T-helper 2 cell treated with Interferon-gamma antibody and Interleukin-4, amounts not matched to agents 5 μg/mL and 100 μg/mL, for 36 hours (primary cell): ENCODE results near the gene PARD3B.
A peak's percentile ranks its signal among the peaks of the same experiment; 100 is the strongest.
"Not testable (repeated sequence)": the region's sequence is repeated elsewhere in the genome, so short reads cannot be mapped to it uniquely, and the experiment has no call there.

Source experiments
- DNase-seq: peaks from one replicate; pipeline ENCODE4 v3.0.0; 2021; ENCODE audit warnings: low spot score
- H3K27ac Mint-ChIP-seq: one replicate; pipeline ENCODE4 v1.8.0; 2021; ENCODE audit warnings: mild to moderate bottlenecking, mixed read lengths
- H3K27me3 Mint-ChIP-seq: one replicate; pipeline ENCODE4 v1.8.0; 2021; ENCODE audit warnings: low read depth, mixed read lengths
- H3K36me3 Mint-ChIP-seq: one replicate; pipeline ENCODE4 v1.8.0; 2021; ENCODE audit warnings: low read depth, mixed read lengths
- H3K4me1 Mint-ChIP-seq: one replicate; pipeline ENCODE4 v1.8.0; 2021; ENCODE audit warnings: low read depth, mixed read lengths
- H3K4me3 Mint-ChIP-seq: one replicate; pipeline ENCODE4 v1.8.0; 2022; ENCODE audit warnings: mild to moderate bottlenecking, moderate library complexity, mixed read lengths
- H3K9me3 Mint-ChIP-seq: one replicate; pipeline ENCODE4 v1.8.0; 2021; ENCODE audit warnings: mixed read lengths

Gene PARD3B

DNA sequence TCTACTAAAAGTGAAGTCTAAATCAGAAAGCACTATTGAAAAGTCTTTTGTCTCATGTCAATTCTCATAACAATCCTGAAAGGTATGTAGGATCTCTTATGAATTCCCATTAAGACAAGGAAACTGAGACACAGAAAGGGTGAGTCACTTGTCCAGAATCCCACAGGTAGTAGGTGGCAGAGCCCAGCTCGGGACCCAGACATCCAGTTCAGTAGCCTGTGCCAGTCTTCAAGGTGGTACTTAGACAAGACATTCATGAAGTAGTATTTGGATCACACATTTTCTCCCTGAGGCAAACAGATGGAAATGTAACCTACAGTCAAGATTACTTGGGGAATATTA is 14.8 kb upstream of the PARD3B start:
- H3K4me1 Mint-ChIP-seq = no peaks in the 10 kb centered on the region
- H3K4me3 Mint-ChIP-seq = no peak overlapping the region
- H3K36me3 Mint-ChIP-seq = no peaks in the 10 kb centered on the region
- no peaks in the 10 kb centered on the region for H3K27me3 Mint-ChIP-seq
- no peak for DNase-seq
- H3K27ac Mint-ChIP-seq = no peak overlapping the region
- no peaks in the 10 kb centered on the region for H3K9me3 Mint-ChIP-seq

DNA sequence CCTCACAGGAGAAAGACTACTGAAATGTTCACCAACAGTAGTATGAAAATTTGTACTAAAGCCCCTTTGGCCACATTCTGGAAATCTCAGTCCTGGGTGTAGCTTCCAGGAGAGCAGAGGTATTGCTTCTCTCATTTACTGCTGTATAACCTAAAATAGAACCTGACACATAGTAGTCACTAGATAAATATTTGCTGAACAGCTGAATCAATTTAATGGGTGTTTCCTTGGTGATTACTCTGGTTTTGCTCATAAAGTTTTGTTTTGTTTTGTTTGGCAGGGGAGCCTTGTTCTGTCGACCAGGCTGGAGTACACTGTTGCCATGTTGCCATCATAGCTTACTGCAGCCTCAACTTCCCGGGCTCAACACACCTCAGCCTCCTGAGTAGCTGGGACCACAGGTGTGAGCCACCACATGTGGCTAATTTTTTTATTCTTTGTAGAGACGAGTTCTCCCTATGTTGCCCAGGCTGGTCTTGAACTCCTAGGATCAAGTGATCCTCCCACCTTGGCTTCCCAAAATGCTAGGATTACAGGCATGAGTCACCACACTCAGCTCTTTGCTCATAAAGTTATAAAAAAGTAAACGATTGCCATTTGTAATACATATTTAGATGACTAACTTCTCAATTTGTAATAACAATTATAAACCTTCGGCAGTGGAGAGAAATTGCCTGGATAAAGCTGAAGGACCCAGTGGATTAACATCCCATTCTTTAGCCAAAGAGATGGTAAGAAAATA is 11.5 kb upstream of the PARD3B start:
- H3K27ac Mint-ChIP-seq = no peak overlapping the region
- no peak overlapping the region for H3K4me3 Mint-ChIP-seq
- no peaks in the 10 kb centered on the region for H3K4me1 Mint-ChIP-seq
- DNase-seq = no peak
- H3K36me3 Mint-ChIP-seq = no peaks in the 10 kb centered on the region
- H3K9me3 Mint-ChIP-seq = no peaks in the 10 kb centered on the region
- H3K27me3 Mint-ChIP-seq = no peaks in the 10 kb centered on the region

DNA sequence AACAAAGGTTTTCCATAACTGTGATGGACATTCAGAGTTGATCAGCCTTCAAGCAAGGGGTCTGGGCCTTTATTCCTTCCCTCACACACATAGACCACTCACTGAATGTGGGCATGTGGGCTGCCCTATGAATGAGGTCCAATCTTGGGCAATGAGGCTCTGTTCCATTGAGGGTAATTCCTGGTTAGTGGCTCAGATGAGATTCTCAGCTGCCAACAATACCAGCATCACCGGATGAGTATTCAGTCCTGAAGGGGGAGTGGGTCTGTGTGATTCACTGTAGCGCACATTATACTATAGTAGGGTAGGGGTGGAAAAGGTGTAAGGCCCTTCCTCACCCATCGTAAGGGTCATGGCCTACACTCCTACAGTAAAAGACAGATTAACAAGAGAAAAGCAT is 9.9 kb upstream of the PARD3B start:
- no peaks in the 10 kb centered on the region for H3K36me3 Mint-ChIP-seq
- H3K9me3 Mint-ChIP-seq = no peaks in the 10 kb centered on the region
- DNase-seq = no peak
- H3K27ac Mint-ChIP-seq = no peak overlapping the region
- no peak overlapping the region for H3K4me3 Mint-ChIP-seq
- no peaks in the 10 kb centered on the region for H3K27me3 Mint-ChIP-seq
- H3K4me1 Mint-ChIP-seq = no peaks in the 10 kb centered on the region

DNA sequence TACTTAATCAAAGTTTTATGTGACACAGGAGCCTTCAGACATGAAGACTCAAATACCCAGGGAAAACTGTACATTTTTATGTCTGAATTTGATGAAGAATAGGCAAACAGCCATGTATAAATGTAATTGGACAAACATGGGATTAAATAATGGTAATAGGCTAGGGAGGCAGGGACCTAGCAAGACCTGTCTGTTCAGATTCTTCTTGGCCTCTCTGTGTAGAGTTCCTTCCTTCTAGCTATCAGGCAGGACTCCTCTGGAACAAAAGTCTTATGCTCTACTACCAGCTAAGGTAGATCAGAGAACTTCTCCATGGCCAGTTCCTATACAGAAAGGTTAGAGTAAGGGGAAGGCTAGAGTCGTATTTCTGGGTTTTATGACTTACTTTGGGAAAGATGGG is 9.5 kb upstream of the PARD3B start:
- DNase-seq = no peak
- H3K9me3 Mint-ChIP-seq = no peaks in the 10 kb centered on the region
- no peaks in the 10 kb centered on the region for H3K4me1 Mint-ChIP-seq
- no peaks in the 10 kb centered on the region for H3K27me3 Mint-ChIP-seq
- no peak overlapping the region for H3K27ac Mint-ChIP-seq
- H3K36me3 Mint-ChIP-seq = no peaks in the 10 kb centered on the region
- H3K4me3 Mint-ChIP-seq = no peak overlapping the region

DNA sequence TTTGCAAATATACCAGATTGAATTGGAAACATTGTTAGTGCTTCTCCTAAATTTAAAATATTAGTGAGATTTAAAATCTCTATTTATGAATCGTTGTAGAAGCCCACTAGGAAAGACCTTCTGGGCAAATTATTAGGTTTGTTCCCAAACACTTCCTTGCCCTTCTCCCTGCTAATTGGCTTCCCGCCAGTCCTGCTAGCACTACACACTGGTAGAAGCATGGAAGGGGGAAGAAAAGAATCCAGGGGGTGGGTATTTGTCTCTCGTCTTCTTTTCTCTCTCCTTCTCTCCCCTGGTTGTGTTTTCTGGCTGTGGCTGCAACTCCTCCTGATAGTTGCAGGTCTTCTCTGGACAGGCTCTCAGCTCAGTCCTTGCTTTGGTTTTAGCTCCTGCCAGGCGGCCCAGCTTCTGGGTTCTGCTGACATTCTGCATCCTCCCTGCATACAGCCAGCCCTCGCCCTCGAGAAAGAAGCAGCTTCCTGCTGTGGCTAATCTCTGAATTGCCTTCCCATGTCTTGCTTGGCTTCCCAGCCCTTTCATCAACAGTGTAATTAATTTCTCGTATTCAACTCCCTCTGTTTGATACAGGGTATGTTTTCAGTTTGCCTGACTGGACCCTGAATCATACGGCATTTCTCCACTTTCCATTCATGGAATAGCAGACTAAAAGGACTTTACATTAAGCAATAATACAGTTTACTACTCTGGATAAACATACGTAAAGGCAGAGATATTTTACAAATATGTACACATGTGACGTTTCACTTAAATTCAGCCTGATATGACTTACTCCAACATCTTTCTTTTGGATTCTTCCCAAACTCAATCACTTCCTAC is 6.9 kb upstream of the PARD3B start:
- peaks cover 7% of the 10 kb centered on the region for H3K27me3 Mint-ChIP-seq
- H3K9me3 Mint-ChIP-seq = no peaks in the 10 kb centered on the region
- no peak overlapping the region for H3K4me3 Mint-ChIP-seq
- H3K27ac Mint-ChIP-seq = no peak overlapping the region
- H3K36me3 Mint-ChIP-seq = no peaks in the 10 kb centered on the region
- no peak for DNase-seq
- H3K4me1 Mint-ChIP-seq = no peaks in the 10 kb centered on the region

DNA sequence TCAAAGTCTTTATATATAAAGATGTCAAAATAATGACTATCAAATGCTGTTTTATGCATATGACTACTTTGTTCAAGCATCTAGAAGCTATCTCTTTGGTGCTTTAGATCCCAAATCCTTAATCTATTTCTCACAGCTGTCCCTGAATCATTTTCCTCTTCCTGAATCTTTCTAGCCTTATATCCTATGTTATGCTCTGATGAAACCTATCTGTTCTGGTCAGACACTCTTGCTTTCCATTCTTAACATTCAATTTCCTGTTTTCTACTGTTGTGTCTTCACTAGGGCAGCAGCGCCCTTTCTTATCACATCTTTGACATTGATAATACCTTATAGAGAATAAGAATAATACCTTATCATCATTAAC is 6.3 kb upstream of the PARD3B start:
- H3K27me3 Mint-ChIP-seq = peaks cover 13% of the 10 kb centered on the region
- H3K36me3 Mint-ChIP-seq = no peaks in the 10 kb centered on the region
- H3K4me1 Mint-ChIP-seq = no peaks in the 10 kb centered on the region
- no peaks in the 10 kb centered on the region for H3K9me3 Mint-ChIP-seq
- H3K4me3 Mint-ChIP-seq = no peak overlapping the region
- DNase-seq = no peak
- no peak overlapping the region for H3K27ac Mint-ChIP-seq

DNA sequence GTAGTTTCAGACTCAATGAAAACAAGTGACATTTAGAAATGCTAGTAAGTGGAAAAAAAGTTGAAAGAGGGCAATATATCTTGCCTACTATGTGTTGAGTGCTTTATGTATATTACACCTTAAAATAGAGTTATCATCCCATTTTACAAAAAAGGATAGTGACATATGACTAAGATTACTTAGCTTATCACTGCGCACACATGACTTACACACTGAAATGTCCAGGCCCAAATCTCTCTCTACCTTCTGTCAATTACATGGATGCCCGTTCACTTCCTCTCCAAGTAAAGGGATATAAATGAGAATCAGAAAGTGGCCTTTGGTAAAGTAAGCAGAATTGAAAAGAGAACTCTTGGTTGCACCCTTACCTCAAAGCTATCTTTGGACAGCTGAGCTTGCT is 3.6 kb upstream of the PARD3B start:
- H3K36me3 Mint-ChIP-seq = no peaks in the 10 kb centered on the region
- no peaks in the 10 kb centered on the region for H3K9me3 Mint-ChIP-seq
- peaks cover 33% of the 10 kb centered on the region for H3K27me3 Mint-ChIP-seq
- H3K4me1 Mint-ChIP-seq = peaks cover 7% of the 10 kb centered on the region
- no peak overlapping the region for H3K4me3 Mint-ChIP-seq
- DNase-seq = no peak
- H3K27ac Mint-ChIP-seq = no peak overlapping the region

DNA sequence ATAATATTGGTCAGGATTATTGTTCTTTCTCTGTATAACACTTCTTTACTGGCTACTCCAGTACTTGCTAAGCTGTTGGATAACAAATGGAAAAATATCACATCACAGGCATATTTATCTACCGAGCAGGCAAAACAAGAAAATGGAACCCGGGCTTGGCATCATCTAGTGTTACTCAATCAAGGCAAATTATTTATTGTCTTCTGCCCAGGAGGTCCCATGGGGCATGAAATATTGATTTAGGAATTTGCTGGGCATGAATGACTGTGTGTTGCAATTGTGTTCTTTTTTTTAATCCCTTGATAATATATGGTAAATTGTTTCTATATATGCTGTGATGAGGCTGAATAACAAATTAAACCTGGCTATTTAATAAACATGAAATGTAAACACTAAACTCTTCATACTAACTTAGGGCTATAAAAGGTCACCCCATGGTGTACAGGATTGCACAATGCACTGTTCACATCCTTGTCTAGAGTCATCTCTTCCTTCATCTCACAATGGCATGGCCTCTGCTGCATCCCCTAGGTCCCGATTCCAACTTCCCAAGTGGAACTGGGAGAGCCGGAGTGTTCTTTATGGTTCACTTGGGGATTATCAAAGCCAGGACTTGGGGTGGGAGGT is 2.2 kb upstream of the PARD3B start:
- Mint-ChIP-seq H3K4me3 (no peak overlapping the region), H3K4me1 (peaks cover 7% of the 10 kb centered on the region), H3K27ac (no peak overlapping the region), H3K36me3 (no peaks in the 10 kb centered on the region), H3K27me3 (peaks cover 43% of the 10 kb centered on the region), H3K9me3 (no peaks in the 10 kb centered on the region)
- no peak for DNase-seq

DNA sequence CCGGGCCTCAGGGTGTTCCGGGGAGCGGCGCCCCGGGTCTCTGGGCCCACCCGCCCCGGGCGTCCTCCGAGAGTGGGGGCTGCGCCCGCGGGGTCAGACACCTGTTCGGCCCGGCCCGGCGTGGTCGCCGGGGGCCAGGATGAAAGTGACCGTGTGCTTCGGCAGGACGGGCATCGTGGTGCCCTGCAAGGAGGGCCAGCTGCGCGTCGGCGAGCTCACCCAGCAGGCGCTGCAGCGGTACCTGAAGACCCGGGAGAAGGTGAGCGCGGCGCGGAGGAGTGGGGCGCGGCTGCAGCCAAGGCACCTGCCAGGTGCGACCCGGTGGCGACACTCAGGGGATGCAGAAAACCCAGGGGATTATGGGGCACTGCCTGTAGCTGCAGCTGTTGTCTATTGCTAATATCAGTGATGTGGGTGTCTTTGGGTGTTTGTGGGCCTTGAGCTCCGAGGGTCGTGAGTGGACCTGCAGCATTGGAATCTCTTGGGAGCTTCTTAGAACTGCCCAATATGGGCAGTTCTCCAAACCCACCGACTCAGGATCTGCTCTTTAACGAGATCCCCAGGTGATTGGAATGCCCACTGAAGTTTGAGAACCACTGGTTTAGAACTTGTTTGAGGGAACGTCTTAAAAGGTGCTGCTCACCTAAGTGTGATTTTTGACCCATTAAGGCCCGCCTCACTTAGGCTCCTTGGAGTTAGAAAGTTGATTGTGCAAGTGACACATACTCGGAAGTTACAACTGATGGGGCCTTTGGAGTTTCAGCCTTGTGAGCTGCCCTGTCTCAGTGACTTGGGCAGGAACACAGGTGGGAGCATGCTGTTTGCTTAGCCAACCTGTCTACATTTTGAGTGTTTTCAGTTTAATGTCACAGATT is 823 bp downstream of the PARD3B start:
- H3K4me3 Mint-ChIP-seq = peak overlapping the region; percentile 57

DNA sequence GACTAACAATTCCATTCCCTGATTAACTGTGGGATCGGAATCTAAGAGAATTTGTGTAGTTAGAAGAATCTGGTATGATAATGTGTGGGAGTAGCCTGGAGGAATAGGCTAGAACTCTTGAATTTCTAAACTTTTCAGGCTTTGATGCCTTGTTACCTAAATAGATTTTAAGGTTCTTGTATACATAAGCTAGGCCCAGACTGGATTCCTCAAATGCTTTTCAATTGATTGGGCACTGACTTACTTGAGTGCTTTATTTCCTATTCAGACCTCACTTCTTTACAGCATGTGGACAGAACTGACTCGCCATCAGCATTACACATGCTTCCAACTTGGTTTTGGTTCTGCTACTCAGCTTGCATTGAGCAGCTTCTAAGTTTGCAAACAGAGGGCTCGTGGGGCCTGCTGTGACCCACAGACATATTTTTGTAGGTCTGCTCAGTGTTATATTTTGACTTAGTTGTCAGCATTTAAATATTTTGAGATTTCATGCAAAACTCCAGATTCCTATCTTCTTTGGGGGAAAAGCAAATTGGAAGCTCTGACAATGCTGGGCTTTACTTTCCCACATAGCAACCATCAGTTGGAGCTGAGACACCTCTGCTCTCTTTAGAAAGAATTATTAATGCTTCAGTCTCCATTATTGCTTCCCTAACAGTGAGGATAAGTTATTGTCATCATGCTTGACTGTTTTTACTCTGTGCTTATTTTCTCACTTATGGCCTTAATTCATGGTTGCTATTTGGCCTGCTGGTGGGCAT is 5.7 kb downstream of the PARD3B start:
- no peak for DNase-seq
- Mint-ChIP-seq H3K4me3 (no peak overlapping the region), H3K27ac (no peak overlapping the region), H3K36me3 (no peaks in the 10 kb centered on the region), H3K4me1 (no peaks in the 10 kb centered on the region), H3K9me3 (no peaks in the 10 kb centered on the region), H3K27me3 (peaks cover 31% of the 10 kb centered on the region)

More for the DNA sequence above, 823 bp downstream of the PARD3B start:
- Mint-ChIP-seq H3K27me3 (peaks cover 54% of the 10 kb centered on the region), H3K27ac (no peak overlapping the region), H3K36me3 (no peaks in the 10 kb centered on the region), H3K4me1 (peaks cover 7% of the 10 kb centered on the region), H3K9me3 (no peaks in the 10 kb centered on the region)
- DNase-seq = no peak

DNA sequence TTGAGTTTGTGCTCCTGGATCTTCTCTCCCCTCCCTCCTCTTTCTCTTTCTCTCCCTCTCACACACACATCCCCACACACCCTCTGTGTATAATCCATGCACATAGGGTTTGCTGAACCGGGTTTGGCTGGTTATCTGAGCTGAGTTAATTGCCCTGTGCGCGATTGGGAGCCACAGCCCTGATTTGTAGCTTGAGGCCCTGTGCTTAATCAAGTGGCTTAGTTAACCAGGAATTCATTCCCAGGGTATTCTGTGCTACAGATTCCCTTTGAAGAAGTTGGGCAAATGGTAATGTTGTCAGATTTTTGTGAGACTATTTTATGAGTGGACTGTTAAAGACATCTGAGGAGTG is 6.2 kb downstream of the PARD3B start:
- H3K4me1 Mint-ChIP-seq = no peaks in the 10 kb centered on the region
- DNase-seq = no peak
- H3K27me3 Mint-ChIP-seq = peaks cover 25% of the 10 kb centered on the region
- no peak overlapping the region for H3K27ac Mint-ChIP-seq
- no peak overlapping the region for H3K4me3 Mint-ChIP-seq
- H3K9me3 Mint-ChIP-seq = no peaks in the 10 kb centered on the region
- H3K36me3 Mint-ChIP-seq = no peaks in the 10 kb centered on the region

DNA sequence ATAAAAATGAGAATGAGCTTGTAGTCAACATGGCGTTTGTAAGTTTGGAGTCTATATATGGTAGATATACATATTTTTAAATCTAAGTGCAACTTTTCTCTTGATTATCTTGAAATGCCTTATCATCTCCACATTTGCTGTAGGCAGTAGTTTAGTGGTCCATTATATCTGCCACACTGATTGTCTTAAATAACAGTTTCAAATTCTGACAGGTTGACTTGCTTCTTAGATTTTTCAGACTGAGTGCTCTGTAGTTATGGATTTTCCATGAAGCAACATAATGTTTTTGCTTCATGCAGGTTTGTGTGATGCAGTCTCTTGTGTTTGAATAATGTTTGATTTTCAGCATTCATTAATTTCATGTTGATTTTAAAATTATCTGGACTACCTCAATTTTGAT is 12.3 kb downstream of the PARD3B start:
- no peaks in the 10 kb centered on the region for H3K4me1 Mint-ChIP-seq
- H3K9me3 Mint-ChIP-seq = peaks cover 10% of the 10 kb centered on the region
- no peaks in the 10 kb centered on the region for H3K36me3 Mint-ChIP-seq
- H3K27me3 Mint-ChIP-seq = peaks cover 3% of the 10 kb centered on the region
- H3K27ac Mint-ChIP-seq = no peak overlapping the region
- DNase-seq = no peak
- H3K4me3 Mint-ChIP-seq = no peak overlapping the region

DNA sequence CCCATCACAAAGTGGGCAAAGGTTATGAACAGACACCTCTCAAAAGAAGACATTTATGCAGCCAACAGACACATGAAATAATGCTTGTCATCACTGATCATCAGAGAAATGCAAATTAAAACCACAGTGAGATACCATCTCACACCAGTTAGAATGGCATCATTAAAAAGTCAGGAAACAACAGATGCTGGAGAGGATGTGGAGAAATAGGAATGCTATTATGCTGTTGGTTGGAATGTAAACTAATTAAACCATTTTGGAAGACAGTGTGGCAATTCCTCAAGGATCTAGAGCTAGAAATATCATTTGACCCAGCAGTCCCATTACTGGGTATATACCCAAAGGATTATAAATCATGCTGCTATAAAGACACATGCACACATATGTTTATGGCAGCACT is 14.1 kb downstream of the PARD3B start:
- H3K9me3 Mint-ChIP-seq, H3K27ac Mint-ChIP-seq, H3K4me1 Mint-ChIP-seq, DNase-seq, H3K36me3 Mint-ChIP-seq, H3K27me3 Mint-ChIP-seq, H3K4me3 Mint-ChIP-seq: not testable (repeated sequence)
